Motor neuron (in vitro differentiated cells): ENCODE data around the gene RDH11. TPM values are rescaled to one million over a fixed set of nuclear protein-coding genes. Genes with fewer than 3 reads are reported as not detected.

Source experiments
- ATAC-seq, 8 experiments: fragments of 200-7000 bp; cut with Tn5 transposase; replicated peaks in 6 of 8; 2 replicates each; pipeline ENCODE4 v1.8.0; 2021; ENCODE audit warnings: mild to moderate bottlenecking in 8 of 8, moderate library complexity in 8 of 8
- H3K27ac ChIP-seq, 2 donors: fragments of 250-450 bp; sonication (Bioruptor Pico); 2 replicates each; pipeline ENCODE4 v1.9.0; 2021; ENCODE audit warnings: antibody characterized with exemption in 2 of 2, mild to moderate bottlenecking in 2 of 2, moderate library complexity in 1 of 2
- H3K4me1 ChIP-seq, 2 donors: fragments of 250-450 bp; sonication (Bioruptor Pico); replicated peaks in 1 of 2; 2 replicates each; pipeline ENCODE4 v1.6.1; 2021; ENCODE audit warnings: antibody characterized with exemption in 2 of 2, mild to moderate bottlenecking in 2 of 2, moderate library complexity in 1 of 2
- H3K4me3 ChIP-seq, 5 donors: fragments of 250-450 bp; sonication (Bioruptor Pico); 2 replicates each; pipeline ENCODE4 v1.9.0; 2021; ENCODE audit warnings: antibody characterized with exemption in 5 of 5, mild to moderate bottlenecking in 5 of 5, moderate library complexity in 4 of 5
- WGBS, 10 experiments: fragments of 450-650 bp; shearing (Covaris generic); methylation state at CpG; one replicate each; pipeline ENCODE4 v1.0.0; 2022; 5-methylcytosine and 5-hydroxymethylcytosine counted together
- in situ Hi-C, 9 experiments: fragments of 400-800 bp; cut with MboI; loops; one replicate each; pipeline ENCODE4 v1.15.0; 2021; ENCODE audit warnings: low sequenced_read_pairs in 9 of 9, low pct_unique_long_range_greater_than_20kb in 2 of 9; ENCODE audit not compliant: unreplicated experiment in 9 of 9
- total RNA-seq, 8 experiments: library from RNA; unstranded; fragments of 300-600 nt; gene quantifications; 2 replicates each; pipeline versions ENCODE4 v1.2.3 to v1.2.4, GENCODE V29; 2022

RDH11 gene, protein sequence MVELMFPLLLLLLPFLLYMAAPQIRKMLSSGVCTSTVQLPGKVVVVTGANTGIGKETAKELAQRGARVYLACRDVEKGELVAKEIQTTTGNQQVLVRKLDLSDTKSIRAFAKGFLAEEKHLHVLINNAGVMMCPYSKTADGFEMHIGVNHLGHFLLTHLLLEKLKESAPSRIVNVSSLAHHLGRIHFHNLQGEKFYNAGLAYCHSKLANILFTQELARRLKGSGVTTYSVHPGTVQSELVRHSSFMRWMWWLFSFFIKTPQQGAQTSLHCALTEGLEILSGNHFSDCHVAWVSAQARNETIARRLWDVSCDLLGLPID
- 10 to 100 TPM; 60.9 to 89.8 (median 71.0) TPM for total RNA-seq

DNA sequence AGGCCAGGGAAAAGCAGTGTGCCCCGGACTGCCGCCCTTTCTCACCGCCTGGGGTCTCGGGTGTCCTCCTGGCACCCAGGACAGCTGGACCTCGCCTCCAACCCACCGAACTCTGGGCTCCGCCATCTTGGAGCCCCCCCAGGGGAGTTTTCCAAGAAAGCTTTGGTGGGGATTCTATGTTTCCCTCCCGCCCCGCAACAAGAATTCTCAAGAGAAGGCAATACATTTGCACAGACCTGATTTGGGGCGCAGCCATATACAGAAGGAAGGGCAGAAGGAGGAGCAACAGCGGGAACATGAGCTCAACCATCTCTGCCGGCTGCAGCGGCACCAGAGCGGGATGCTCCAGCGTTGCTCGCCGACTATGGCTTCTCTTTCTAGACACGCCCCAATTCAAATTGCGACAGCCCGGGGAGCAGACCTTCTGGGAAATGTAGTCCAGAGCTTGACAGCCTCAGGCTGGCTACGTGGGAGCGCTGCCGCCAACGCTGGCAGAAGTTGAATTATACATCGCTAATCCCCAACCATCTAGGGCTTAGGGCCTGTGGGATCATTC lies at the start of gene RDH11:
Gene RDH11, minus strand, starts transcription at position 371 of the 556 bp plus-strand sequence. Its CDS starts 61 bp downstream, at position 310.
- WGBS, 10 experiments: 0 to 7% (median 0%) methylated on average over 1 to 15 of the region's 25 CpGs; no CpG with 5 or more reads in 3 of the 10 experiments
- in situ Hi-C loops: loop anchor here in 1 of 9 experiments (25.0 kb wide), 1 partner anchor 258 kb away; no protein-coding TSS in a partner anchor
- Histone ChIP-seq H3K4me1 (peaks cover 5 to 7% of the 10 kb centered on the region in 2 donors), H3K4me3 (peak within 1 kb of the TSS; percentile 74 to 99 (median 96)), H3K27ac (peak within 1 kb of the TSS; percentile 82 to 89)
- ATAC-seq: peak; percentile 80 to 97 (median 94)

- in situ Hi-C loops: no loop called here
- H3K27ac ChIP-seq: no peak overlapping the region
- peaks cover 0 to 1% of the 10 kb centered on the region in 2 donors for H3K4me1 ChIP-seq
- H3K4me3 ChIP-seq: no peak overlapping the region
- 30 to 100% (median 92%) methylated on average over 1 to 2 of the region's 2 CpGs for WGBS, 10 experiments
- no peak for ATAC-seq
Measured at GRCh38 chr14:67744046-67744445, 48.5 kb upstream of the RDH11 start.

- WGBS, 10 experiments: 0 to 84% (median 59%) methylated on average over 1 to 10 of the region's 12 CpGs
- in situ Hi-C loops: no loop called here
- ATAC-seq: peak; percentile 26 to 96 (median 90)
Measured at GRCh38 chr14:67738740-67739504, 43.4 kb upstream of the RDH11 start.

GRCh38 chr14:67736771-67737170 lies 41.2 kb upstream of the RDH11 start:
- no peak overlapping the region for H3K27ac ChIP-seq
- H3K4me1 ChIP-seq: peaks cover 0 to 5% of the 10 kb centered on the region in 2 donors
- H3K4me3 ChIP-seq: no peak overlapping the region
- in situ Hi-C loops: no loop called here
- no peak for ATAC-seq
- 53 to 100% (median 87%) methylated on average over 1 to 4 of the region's 4 CpGs for WGBS, 10 experiments

More at GRCh38 chr14:67738740-67739504, 43.4 kb upstream of the RDH11 start:
- Histone ChIP-seq H3K27ac (peak overlapping the region in 1 of 2 donors; percentile 60), H3K4me3 (no peak overlapping the region), H3K4me1 (peaks cover 0 to 5% of the 10 kb centered on the region in 2 donors)

DNA sequence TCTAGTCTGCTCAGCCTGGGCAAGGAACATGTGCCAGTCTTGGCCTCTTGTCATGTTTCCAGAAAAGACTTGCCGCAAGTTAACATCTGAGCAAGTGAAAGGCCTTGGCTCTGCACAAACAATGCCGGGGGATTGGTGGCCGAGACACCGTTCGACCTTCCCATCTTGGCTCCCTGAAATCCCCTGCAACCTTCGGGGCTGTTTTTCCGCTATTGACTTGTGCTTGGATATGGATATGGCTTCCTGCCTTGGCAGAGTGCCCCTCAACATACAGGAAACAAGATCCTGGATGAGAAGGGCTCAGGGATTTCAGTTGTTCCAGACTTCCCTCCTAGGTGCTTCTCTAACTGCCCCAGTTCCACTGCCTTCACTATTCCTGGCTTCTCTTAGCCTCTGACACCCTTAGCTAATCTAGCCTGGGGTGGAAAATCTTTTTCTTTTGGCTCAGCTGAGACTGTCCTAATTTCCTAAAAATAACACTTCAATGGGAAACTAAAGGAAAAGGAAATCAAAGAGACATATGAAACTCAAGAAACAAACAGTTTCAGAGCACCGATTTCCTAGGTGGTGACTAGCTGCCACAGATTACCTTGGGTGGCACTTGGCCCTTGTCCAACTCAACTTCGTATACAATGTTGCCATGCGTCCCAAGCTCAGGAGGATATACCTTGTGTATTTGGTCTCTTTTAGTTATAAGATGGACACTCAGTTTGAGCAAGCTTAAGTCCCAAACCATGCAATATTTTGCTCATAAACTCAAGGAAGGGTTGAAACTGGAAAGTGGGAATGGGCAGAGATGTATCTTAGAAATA lies 40.0 kb upstream of the RDH11 start:
- Histone ChIP-seq H3K4me3 (no peak overlapping the region), H3K27ac (no peak overlapping the region), H3K4me1 (peaks cover 0 to 5% of the 10 kb centered on the region in 2 donors)
- in situ Hi-C loops: no loop called here
- no peak for ATAC-seq
- 60 to 100% (median 87%) methylated on average over 1 to 8 of the region's 10 CpGs; no CpG with 5 or more reads in 1 of the 10 experiments for WGBS, 10 experiments

- WGBS, 10 experiments: 60 to 100% (median 69%) methylated on average over 1 to 3 of the region's 3 CpGs; no CpG with 5 or more reads in 6 of the 10 experiments
- Histone ChIP-seq H3K4me1 (peaks cover 1 to 5% of the 10 kb centered on the region in 2 donors), H3K27ac (no peak overlapping the region), H3K4me3 (no peak overlapping the region)
- no peak for ATAC-seq
- in situ Hi-C loops: no loop called here
Measured at GRCh38 chr14:67734675-67735074, 39.1 kb upstream of the RDH11 start.

- in situ Hi-C loops: no loop called here
- Histone ChIP-seq H3K4me1 (peaks cover 8 to 9% of the 10 kb centered on the region in 2 donors), H3K27ac (no peak overlapping the region), H3K4me3 (no peak overlapping the region)
- ATAC-seq: peak in 1 of 8 experiments; percentile 36
- 58 to 100% (median 79%) methylated on average over 1 to 4 of the region's 4 CpGs; no CpG with 5 or more reads in 2 of the 10 experiments for WGBS, 10 experiments
Measured at GRCh38 chr14:67733616-67734015, 38.1 kb upstream of the RDH11 start.

- 40 to 72% (median 55%) methylated on average over 4 to 14 of the region's 21 CpGs; no CpG with 5 or more reads in 1 of the 10 experiments for WGBS, 10 experiments
- H3K4me3 ChIP-seq: no peak overlapping the region
- ATAC-seq: peak in 6 of 8 experiments; percentile 29 to 74 (median 52)
- no peak overlapping the region for H3K27ac ChIP-seq
- in situ Hi-C loops: no loop called here
- peaks cover 8 to 9% of the 10 kb centered on the region in 2 donors for H3K4me1 ChIP-seq
Measured at GRCh38 chr14:67729072-67729885, 33.7 kb upstream of the RDH11 start.

GRCh38 chr14:67728258-67728657 lies 32.7 kb upstream of the RDH11 start:
- Histone ChIP-seq H3K27ac (no peak overlapping the region), H3K4me1 (peaks cover 8 to 9% of the 10 kb centered on the region in 2 donors), H3K4me3 (no peak overlapping the region)
- ATAC-seq: no peak
- in situ Hi-C loops: no loop called here

DNA sequence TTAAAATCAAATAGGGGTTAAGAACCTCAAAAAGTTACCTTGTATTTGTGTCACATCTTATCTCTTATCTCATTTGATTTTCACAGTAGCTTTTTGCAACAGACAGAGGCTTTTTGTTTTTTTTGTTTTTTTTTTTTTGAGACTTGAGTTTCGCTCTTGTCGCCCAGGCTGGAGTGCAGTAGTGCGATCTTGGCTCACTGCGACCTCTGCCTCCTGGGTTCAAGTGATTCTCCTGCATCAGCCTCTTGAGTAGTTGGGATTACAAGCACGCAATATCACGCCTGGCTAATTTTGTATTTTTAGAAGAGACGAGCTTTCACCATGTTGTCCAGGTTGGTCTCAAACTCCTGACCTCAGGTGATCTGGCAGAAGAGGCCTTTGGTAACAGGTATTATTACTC lies 31.8 kb upstream of the RDH11 start:
- H3K4me3 ChIP-seq: no peak overlapping the region
- H3K4me1 ChIP-seq: peaks cover 8 to 9% of the 10 kb centered on the region in 2 donors
- in situ Hi-C loops: no loop called here
- no peak overlapping the region for H3K27ac ChIP-seq
- ATAC-seq: no peak
- WGBS, 10 experiments: 43 to 100% (median 91%) methylated on average over 2 to 7 of the region's 7 CpGs; no CpG with 5 or more reads in 2 of the 10 experiments

GRCh38 chr14:67725171-67725570 lies 29.6 kb upstream of the RDH11 start:
- ATAC-seq: no peak
- in situ Hi-C loops: no loop called here
- Histone ChIP-seq H3K27ac (no peak overlapping the region), H3K4me1 (peaks cover 8 to 9% of the 10 kb centered on the region in 2 donors), H3K4me3 (no peak overlapping the region)
- 17 to 100% (median 72%) methylated on average over 1 to 5 of the region's 5 CpGs; no CpG with 5 or more reads in 2 of the 10 experiments for WGBS, 10 experiments
